CD4-positive, alpha-beta memory T cell (primary cell): ENCODE data around the gene TCF7L2. TPM values are rescaled to one million over a fixed set of nuclear protein-coding genes. Genes with fewer than 3 reads are reported as not detected.

ENCODE experiments used
- CTCF ChIA-PET: fragments of 350-600 bp; sonication (Branson Sonifier 250); formaldehyde crosslinking; loops from one replicate; lab custom pipeline; 2021; ENCODE audit warnings: inconsistent platforms; ENCODE audit not compliant: partially characterized antibody; lab: Charles Lee
- POLR2A ChIA-PET: fragments of 350-600 bp; sonication (Branson Sonifier 250); formaldehyde crosslinking; loops from one replicate; lab custom pipeline; 2021; ENCODE audit not compliant: partially characterized antibody; lab: Charles Lee
- DNase-seq, 5 donors: peaks; one replicate each; pipeline versions ENCODE4 v3.0.0 to v3.0.0-alpha.2; 2020 to 2022; ENCODE audit warnings: mixed read lengths in 1 of 5
- H3K27ac ChIP-seq: one replicate; pipeline ENCODE4 v1.7.0; 2013; ENCODE audit warnings: low read depth, low read length
- H3K27me3 ChIP-seq: 2 replicates; pipeline ENCODE4 v1.7.0; 2013; ENCODE audit warnings: mild to moderate bottlenecking, low read length, moderate library complexity; ENCODE audit not compliant: insufficient read depth
- H3K36me3 ChIP-seq: 2 replicates; pipeline ENCODE4 v1.7.0; 2013; ENCODE audit warnings: mild to moderate bottlenecking, low read length, moderate library complexity; ENCODE audit not compliant: insufficient read depth
- H3K4me1 ChIP-seq: 2 replicates; pipeline ENCODE4 v1.7.0; 2013; ENCODE audit warnings: mild to moderate bottlenecking, low read length, moderate library complexity; ENCODE audit not compliant: insufficient read depth
- H3K4me3 ChIP-seq, 2 donors: one replicate each; pipeline ENCODE4 v1.7.0; 2013; ENCODE audit warnings: low read length in 2 of 2, mild to moderate bottlenecking in 1 of 2
- H3K9me3 ChIP-seq, 2 donors: one replicate each; pipeline ENCODE4 v1.7.0; 2013; ENCODE audit warnings: low read length in 2 of 2, control low read depth in 1 of 2; ENCODE audit not compliant: control insufficient read depth in 1 of 2
- H3K27ac Mint-ChIP-seq, 7 donors: one replicate each; pipeline ENCODE4 v1.8.0; 2020 to 2021; ENCODE audit warnings: mixed read lengths in 7 of 7, mild to moderate bottlenecking in 6 of 7, inconsistent platforms in 3 of 7, moderate library complexity in 3 of 7
- H3K27me3 Mint-ChIP-seq, 2 donors: one replicate each; pipeline ENCODE4 v1.8.0; 2020 to 2021; ENCODE audit warnings: mixed read lengths in 2 of 2
- H3K36me3 Mint-ChIP-seq, 2 donors: one replicate each; pipeline ENCODE4 v1.8.0; 2020 to 2021; ENCODE audit warnings: mixed read lengths in 2 of 2, inconsistent platforms in 1 of 2, mild to moderate bottlenecking in 1 of 2
- H3K4me1 Mint-ChIP-seq, 4 donors: one replicate each; pipeline ENCODE4 v1.8.0; 2020 to 2021; ENCODE audit warnings: mixed read lengths in 4 of 4, mild to moderate bottlenecking in 1 of 4
- H3K4me3 Mint-ChIP-seq, 8 donors: one replicate each; pipeline ENCODE4 v1.8.0; 2020 to 2021; ENCODE audit warnings: mixed read lengths in 8 of 8, mild to moderate bottlenecking in 7 of 8, moderate library complexity in 6 of 8, inconsistent platforms in 3 of 8
- H3K9me3 Mint-ChIP-seq, 8 donors: one replicate each; pipeline ENCODE4 v1.8.0; 2020 to 2021; ENCODE audit warnings: mixed read lengths in 8 of 8, mild to moderate bottlenecking in 5 of 8, inconsistent platforms in 3 of 8, moderate library complexity in 1 of 8
- intact Hi-C: fragments of 100-400 bp; cut with micrococcal nuclease; formaldehyde crosslinking; loops from one replicate; pipeline ENCODE4 v1.15.1; 2023
- polyA plus RNA-seq, 2 donors: library from polyadenylated mRNA; unstranded; fragments of 300-500 nt; fragmentation: Illumina TruSeq; gene quantifications; one replicate each; pipeline ENCODE4 v1.2.3, GENCODE V29; 2021
- total RNA-seq, 2 experiments: library from RNA; stranded (reverse); gene quantifications; one replicate each; pipeline ENCODE4 v1.2.3, GENCODE V29; 2021

The TCF7L2 gene
- total and polyA plus RNA-seq, 4 experiments from 2014 or later, result 0.16 to 3.2 (median 1.8) TPM

- Mint-ChIP-seq H3K27ac (peak overlapping the region in 1 of 7 donors; percentile 1), H3K9me3 (no peaks in the 10 kb centered on the region), H3K36me3 (no peaks in the 10 kb centered on the region), H3K4me3 (no peak overlapping the region), H3K4me1 (peaks cover 0 to 5% (median 2%) of the 10 kb centered on the region in 4 donors), H3K27me3 (no peaks in the 10 kb centered on the region)
- Histone ChIP-seq H3K27me3 (no peaks in the 10 kb centered on the region), H3K4me1 (no peaks in the 10 kb centered on the region), H3K27ac (no peak overlapping the region), H3K4me3 (no peak overlapping the region), H3K9me3 (no peaks in the 10 kb centered on the region), H3K36me3 (no peaks in the 10 kb centered on the region)
- intact Hi-C loops, result no loop called here
- no peak for DNase-seq
- ChIA-PET CTCF (no interaction called here), POLR2A (no interaction called here)
Measured at GRCh38 chr10:113169111-113169510, 219.1 kb downstream of the TCF7L2 start.

GRCh38 chr10:113169853-113170460 is 219.9 kb downstream of the TCF7L2 start:
- DNase-seq, result no peak

GRCh38 chr10:113171662-113172061 is 221.6 kb downstream of the TCF7L2 start:
- CTCF ChIA-PET, result no interaction called here
- intact Hi-C loops, result no loop called here

More at GRCh38 chr10:113169853-113170460, 219.9 kb downstream of the TCF7L2 start:
- Mint-ChIP-seq H3K4me1 (peaks cover 0 to 5% (median 2%) of the 10 kb centered on the region in 4 donors), H3K36me3 (no peaks in the 10 kb centered on the region), H3K9me3 (no peaks in the 10 kb centered on the region), H3K27me3 (no peaks in the 10 kb centered on the region), H3K27ac (no peak overlapping the region), H3K4me3 (no peak overlapping the region)
- Histone ChIP-seq H3K27me3 (no peaks in the 10 kb centered on the region), H3K27ac (no peak overlapping the region), H3K4me1 (no peaks in the 10 kb centered on the region), H3K36me3 (no peaks in the 10 kb centered on the region), H3K4me3 (no peak overlapping the region), H3K9me3 (no peaks in the 10 kb centered on the region)
- intact Hi-C loops, result no loop called here
- ChIA-PET POLR2A (no interaction called here), CTCF (no interaction called here)

GRCh38 chr10:113175176-113175575 is 225.1 kb downstream of the TCF7L2 start:
- Mint-ChIP-seq H3K36me3 (no peaks in the 10 kb centered on the region), H3K4me3 (no peak overlapping the region), H3K27ac (no peak overlapping the region), H3K27me3 (no peaks in the 10 kb centered on the region), H3K4me1 (peaks cover 0 to 3% (median 1%) of the 10 kb centered on the region in 4 donors), H3K9me3 (no peaks in the 10 kb centered on the region)
- ChIA-PET CTCF (interaction anchor here (1.4 kb wide), 1 partner anchor 210 kb away, joined by 4 read pairs; no protein-coding TSS in a partner anchor), POLR2A (no interaction called here)
- no peak overlapping the region for H3K4me3 ChIP-seq
- DNase-seq, result no peak
- no peaks in the 10 kb centered on the region for H3K27me3 ChIP-seq
- no peaks in the 10 kb centered on the region for H3K4me1 ChIP-seq
- intact Hi-C loops, result no loop called here
- no peaks in the 10 kb centered on the region for H3K36me3 ChIP-seq
- H3K9me3 ChIP-seq, result no peaks in the 10 kb centered on the region
- no peak overlapping the region for H3K27ac ChIP-seq

More at GRCh38 chr10:113171662-113172061, 221.6 kb downstream of the TCF7L2 start:
- Histone ChIP-seq H3K27ac (no peak overlapping the region), H3K4me1 (no peaks in the 10 kb centered on the region), H3K4me3 (no peak overlapping the region), H3K9me3 (no peaks in the 10 kb centered on the region), H3K27me3 (no peaks in the 10 kb centered on the region), H3K36me3 (no peaks in the 10 kb centered on the region)
- POLR2A ChIA-PET, result no interaction called here
- H3K4me3 Mint-ChIP-seq, result no peak overlapping the region
- H3K36me3 Mint-ChIP-seq, result no peaks in the 10 kb centered on the region
- H3K4me1 Mint-ChIP-seq, result peaks cover 0 to 5% (median 2%) of the 10 kb centered on the region in 4 donors
- H3K9me3 Mint-ChIP-seq, result no peaks in the 10 kb centered on the region
- no peak overlapping the region for H3K27ac Mint-ChIP-seq
- no peaks in the 10 kb centered on the region for H3K27me3 Mint-ChIP-seq
- DNase-seq, result no peak

- no peaks in the 10 kb centered on the region for H3K9me3 ChIP-seq
- Mint-ChIP-seq H3K36me3 (no peaks in the 10 kb centered on the region), H3K27ac (no peak overlapping the region), H3K27me3 (no peaks in the 10 kb centered on the region), H3K4me3 (no peak overlapping the region), H3K9me3 (no peaks in the 10 kb centered on the region), H3K4me1 (no peaks in the 10 kb centered on the region)
- H3K27ac ChIP-seq, result no peak overlapping the region
- no peaks in the 10 kb centered on the region for H3K27me3 ChIP-seq
- intact Hi-C loops, result no loop called here
- ChIA-PET POLR2A (no interaction called here), CTCF (no interaction called here)
- DNase-seq, result no peak
- no peaks in the 10 kb centered on the region for H3K4me1 ChIP-seq
- no peaks in the 10 kb centered on the region for H3K36me3 ChIP-seq
- no peak overlapping the region for H3K4me3 ChIP-seq
Measured at GRCh38 chr10:113175756-113176651, 226.0 kb downstream of the TCF7L2 start.

- H3K27ac ChIP-seq, result no peak overlapping the region
- POLR2A ChIA-PET, result no interaction called here
Measured at GRCh38 chr10:113176652-113177155, 226.7 kb downstream of the TCF7L2 start.

GRCh38 chr10:113177156-113177935 is 227.3 kb downstream of the TCF7L2 start:
- Histone ChIP-seq H3K27ac (no peak overlapping the region), H3K36me3 (no peaks in the 10 kb centered on the region), H3K27me3 (no peaks in the 10 kb centered on the region), H3K9me3 (no peaks in the 10 kb centered on the region), H3K4me3 (no peak overlapping the region), H3K4me1 (no peaks in the 10 kb centered on the region)
- Mint-ChIP-seq H3K27me3 (no peaks in the 10 kb centered on the region), H3K36me3 (no peaks in the 10 kb centered on the region), H3K9me3 (no peaks in the 10 kb centered on the region), H3K4me3 (no peak overlapping the region), H3K27ac (peak overlapping the region in 1 of 7 donors; percentile 57), H3K4me1 (no peaks in the 10 kb centered on the region)
- CTCF ChIA-PET, result no interaction called here
- no peak for DNase-seq
- intact Hi-C loops, result no loop called here
- POLR2A ChIA-PET, result no interaction called here

More at GRCh38 chr10:113176652-113177155, 226.7 kb downstream of the TCF7L2 start:
- no peak overlapping the region for H3K4me3 Mint-ChIP-seq
- no peaks in the 10 kb centered on the region for H3K9me3 Mint-ChIP-seq
- H3K27me3 Mint-ChIP-seq, result no peaks in the 10 kb centered on the region
- H3K36me3 Mint-ChIP-seq, result no peaks in the 10 kb centered on the region
- no peak overlapping the region for H3K4me3 ChIP-seq
- no peaks in the 10 kb centered on the region for H3K36me3 ChIP-seq
- intact Hi-C loops, result no loop called here
- CTCF ChIA-PET, result no interaction called here
- no peak for DNase-seq
- no peaks in the 10 kb centered on the region for H3K27me3 ChIP-seq
- H3K9me3 ChIP-seq, result no peaks in the 10 kb centered on the region
- H3K27ac Mint-ChIP-seq, result no peak overlapping the region
- H3K4me1 ChIP-seq, result no peaks in the 10 kb centered on the region
- H3K4me1 Mint-ChIP-seq, result no peaks in the 10 kb centered on the region
